HG02678 (cell line): ENCODE data around the gene ARFGEF2.
"Not testable (repeated sequence)": the region's sequence is repeated elsewhere in the genome, so short reads cannot be mapped to it uniquely, and the experiment has no call there.

ENCODE experiments used
- ATAC-seq: cut with Tn5 transposase; IDR thresholded peaks from one replicate; pipeline ENCODE4 v1.9.1; 2021; ENCODE audit warnings: mild to moderate bottlenecking, moderate library complexity; ENCODE audit not compliant: unreplicated experiment

Gene ARFGEF2

GRCh38 chr20:48921168-48921882 is at the start of gene ARFGEF2:
TSS of gene ARFGEF2 (plus strand) at chr20:48921711. CDS start at chr20:48921890, 179 bp downstream.
- ATAC-seq = peak; percentile 84

GRCh38 chr20:48875233-48875913 is 46.1 kb upstream of the ARFGEF2 start:
- ATAC-seq = no peak

GRCh38 chr20:48875914-48876240 is 45.6 kb upstream of the ARFGEF2 start:
- no peak for ATAC-seq

- no peak for ATAC-seq
Observed at GRCh38 chr20:48877304-48877703, 44.2 kb upstream of the ARFGEF2 start.

GRCh38 chr20:48878534-48879248 is 42.8 kb upstream of the ARFGEF2 start:
- no peak for ATAC-seq

GRCh38 chr20:48879612-48880245 is 41.8 kb upstream of the ARFGEF2 start:
- ATAC-seq = no peak

- no peak for ATAC-seq
Observed at GRCh38 chr20:48880331-48880730, 41.2 kb upstream of the ARFGEF2 start.

GRCh38 chr20:48880981-48881657 is 40.4 kb upstream of the ARFGEF2 start:
- ATAC-seq = no peak

GRCh38 chr20:48885237-48885636 is 36.3 kb upstream of the ARFGEF2 start:
- no peak for ATAC-seq

- ATAC-seq = no peak
Observed at GRCh38 chr20:48886194-48886593, 35.3 kb upstream of the ARFGEF2 start.

- no peak for ATAC-seq
Observed at GRCh38 chr20:48886811-48887210, 34.7 kb upstream of the ARFGEF2 start.

- not testable (repeated sequence) for ATAC-seq
Observed at GRCh38 chr20:48888517-48888916, 33.0 kb upstream of the ARFGEF2 start.

GRCh38 chr20:48889140-48889790 is 32.2 kb upstream of the ARFGEF2 start:
- ATAC-seq = no peak

- no peak for ATAC-seq
Observed at GRCh38 chr20:48891235-48892048, 30.1 kb upstream of the ARFGEF2 start.

GRCh38 chr20:48892049-48892470 is 29.5 kb upstream of the ARFGEF2 start:
- no peak for ATAC-seq

- no peak for ATAC-seq
Observed at GRCh38 chr20:48892891-48893290, 28.6 kb upstream of the ARFGEF2 start.

GRCh38 chr20:48893374-48893773 is 28.1 kb upstream of the ARFGEF2 start:
- ATAC-seq = no peak

- no peak for ATAC-seq
Observed at GRCh38 chr20:48897305-48898010, 24.1 kb upstream of the ARFGEF2 start.

GRCh38 chr20:48898210-48898609 is 23.3 kb upstream of the ARFGEF2 start:
- no peak for ATAC-seq
